HG03175 (cell line): ENCODE measurements around the gene MED25.
"Not testable (repeated sequence)": the region's sequence is repeated elsewhere in the genome, so short reads cannot be mapped to it uniquely, and the experiment has no call there.

ENCODE experiments used
- ATAC-seq: cut with Tn5 transposase; IDR thresholded peaks from one replicate; pipeline ENCODE4 v1.9.1; 2021; ENCODE audit warnings: mild to moderate bottlenecking, moderate library complexity; ENCODE audit not compliant: unreplicated experiment

Gene MED25

DNA sequence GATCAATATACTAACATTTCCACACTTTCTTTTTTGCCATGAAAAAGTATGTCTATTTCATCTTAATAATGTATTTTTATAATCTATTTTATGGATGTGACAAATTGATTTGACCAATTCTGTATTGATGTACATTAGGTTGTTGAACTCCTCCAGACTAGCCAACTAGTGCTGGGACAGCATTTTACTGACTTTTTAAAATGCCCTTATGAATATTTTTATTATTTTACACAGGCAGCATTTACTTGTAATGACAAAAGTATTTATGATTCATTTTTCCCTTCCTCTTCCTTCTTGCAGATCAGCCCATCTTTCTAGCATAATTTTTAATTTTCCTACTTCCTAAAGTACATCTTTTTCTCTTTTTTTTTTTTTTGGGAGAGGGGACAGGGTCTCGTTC lies 4.1 kb upstream of the MED25 start:
- no peak for ATAC-seq

DNA sequence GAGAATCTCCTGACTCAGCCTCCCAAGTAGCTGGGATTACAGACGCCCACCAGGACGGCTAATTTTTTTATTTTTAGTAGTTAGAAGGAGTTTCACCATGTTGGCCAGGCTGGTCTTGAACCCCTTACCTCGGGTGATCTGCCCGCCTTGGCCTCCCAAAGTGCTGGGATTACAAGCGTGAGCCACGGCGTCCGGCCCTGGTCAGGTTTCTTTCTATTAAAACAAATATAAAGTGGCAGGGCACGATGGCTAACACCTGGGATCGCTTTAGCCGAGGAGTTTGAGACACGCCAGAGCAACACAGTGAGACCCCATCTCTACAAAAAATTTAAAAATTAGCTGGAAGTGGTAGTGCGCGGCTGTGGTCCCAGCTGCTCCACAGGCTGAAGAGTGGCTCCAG lies 1.5 kb upstream of the MED25 start:
- ATAC-seq: no peak

DNA sequence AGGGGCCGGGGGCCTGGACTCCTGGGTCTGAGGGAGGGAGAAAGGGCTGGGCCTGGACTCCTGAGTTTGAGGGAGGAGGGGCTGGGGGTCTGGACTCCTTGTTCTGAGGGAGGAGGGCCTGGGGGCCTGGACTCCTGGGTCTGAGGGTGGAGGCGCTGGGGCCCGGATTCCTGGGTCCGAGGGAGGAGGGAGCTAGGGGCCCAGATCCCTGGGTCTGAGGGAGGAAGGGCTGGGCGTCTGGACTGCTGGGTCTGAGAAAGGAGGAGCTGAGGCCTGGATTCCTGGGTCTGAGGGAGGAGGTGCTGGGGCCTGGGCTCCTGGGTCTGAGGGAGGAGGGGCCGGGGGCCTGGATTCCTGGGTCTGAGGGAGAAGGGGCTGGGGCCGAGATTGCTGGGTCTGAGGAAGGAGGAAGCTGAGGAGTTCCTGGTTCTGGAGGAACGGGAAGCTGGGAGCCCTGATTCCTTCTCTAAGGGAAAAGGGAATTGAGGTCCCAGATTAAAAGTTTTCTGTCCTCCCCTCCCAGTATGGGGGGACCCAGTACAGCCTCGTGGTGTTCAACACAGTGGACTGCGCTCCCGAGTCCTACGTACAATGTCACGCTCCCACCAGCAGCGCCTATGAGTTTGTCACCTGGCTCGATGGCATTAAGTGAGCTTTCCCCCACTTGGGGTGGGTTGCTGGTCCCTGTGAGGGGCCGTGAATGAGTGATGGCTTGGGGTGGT lies 721 bp downstream of the MED25 start:
- ATAC-seq: no peak

DNA sequence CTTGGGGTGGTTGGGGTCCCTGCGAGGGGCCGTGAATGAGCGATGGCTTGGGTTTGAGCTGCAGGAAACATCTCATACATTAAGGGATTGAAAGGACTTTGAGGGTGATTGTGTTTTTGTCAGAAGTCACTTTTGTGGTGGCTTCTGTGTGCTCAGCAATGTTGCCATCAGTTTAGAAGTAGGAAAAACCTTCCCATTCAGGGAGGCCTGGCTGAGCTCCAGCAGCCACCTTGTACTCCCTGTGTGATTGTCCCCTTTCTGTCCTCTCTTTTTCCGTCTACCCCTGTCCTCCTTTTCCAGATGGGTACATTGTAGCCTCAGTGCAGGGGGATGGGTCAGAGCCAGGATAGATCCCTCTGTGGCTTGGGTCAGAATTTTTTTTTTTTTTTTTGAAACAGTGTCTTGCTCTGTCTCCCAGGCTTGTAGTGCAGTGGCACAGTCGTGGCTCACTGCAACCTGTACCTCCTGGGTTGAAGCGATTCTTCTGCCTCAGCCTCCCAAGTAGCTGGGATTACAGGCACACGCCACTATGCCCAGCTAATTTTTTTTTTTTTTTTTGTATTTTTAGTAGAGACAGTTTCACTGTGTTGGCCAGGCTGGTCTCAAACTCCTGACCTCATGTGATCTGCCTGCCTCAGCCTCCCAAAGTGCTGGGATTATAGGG lies 1.5 kb downstream of the MED25 start:
- ATAC-seq: not testable (repeated sequence)

DNA sequence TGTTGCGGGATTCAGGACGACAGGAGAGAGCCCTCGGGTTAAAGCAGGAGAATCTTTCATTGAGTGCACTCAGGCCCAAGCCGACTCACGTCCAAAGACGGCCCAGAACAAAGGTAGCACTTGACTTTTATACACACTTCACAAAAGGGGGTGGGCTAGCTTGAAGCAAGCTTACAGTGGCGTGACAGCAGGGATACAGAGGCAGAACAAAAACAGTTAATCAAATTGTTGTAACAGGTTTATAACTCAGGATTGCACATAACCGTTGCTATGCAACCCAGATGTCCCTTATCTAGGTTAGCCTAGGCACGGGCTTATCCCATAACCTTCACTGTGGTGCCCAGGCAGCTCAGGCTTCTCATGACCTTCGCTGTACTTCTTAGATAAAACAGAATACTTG lies 2.0 kb downstream of the MED25 start:
- ATAC-seq: no peak

DNA sequence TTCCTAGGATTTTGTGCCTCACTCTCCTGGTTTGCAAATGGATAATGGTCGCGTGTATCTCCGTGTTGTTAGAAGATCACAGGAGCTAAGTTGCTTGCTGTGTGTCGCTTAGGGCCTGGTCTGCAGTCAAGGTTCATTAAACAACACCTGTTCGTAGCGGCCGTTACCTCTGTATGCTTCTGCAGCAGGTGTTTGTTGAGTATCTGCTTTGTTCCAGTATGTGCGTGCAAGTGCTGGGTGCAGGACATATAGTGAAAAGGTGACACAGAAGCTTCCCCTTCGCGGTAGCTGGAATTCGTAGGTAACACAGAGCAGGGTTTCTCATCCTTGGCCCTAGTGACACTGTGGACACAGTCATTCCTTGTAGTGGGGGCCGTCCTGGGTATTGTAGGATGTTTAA lies 5.4 kb downstream of the MED25 start:
- no peak for ATAC-seq

DNA sequence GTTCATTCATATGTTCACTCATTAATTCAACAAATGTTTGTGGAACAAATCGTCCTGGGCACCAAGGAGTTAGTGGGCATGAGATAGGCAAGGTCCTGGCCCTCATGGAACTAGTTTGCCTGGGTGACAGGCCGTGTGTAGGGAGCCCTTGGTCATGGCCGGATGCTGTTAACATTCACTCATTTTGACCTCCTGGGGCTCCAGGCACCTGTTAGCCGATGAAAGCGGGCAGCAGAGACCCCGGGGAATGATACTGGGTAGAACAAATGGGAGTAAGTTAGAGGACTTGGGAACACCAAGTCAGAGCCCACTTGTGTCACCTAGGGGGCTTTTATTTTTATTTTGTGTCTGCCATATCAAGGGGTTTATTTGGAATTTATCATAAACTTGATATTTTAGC lies 6.6 kb downstream of the MED25 start:
- ATAC-seq: no peak

DNA sequence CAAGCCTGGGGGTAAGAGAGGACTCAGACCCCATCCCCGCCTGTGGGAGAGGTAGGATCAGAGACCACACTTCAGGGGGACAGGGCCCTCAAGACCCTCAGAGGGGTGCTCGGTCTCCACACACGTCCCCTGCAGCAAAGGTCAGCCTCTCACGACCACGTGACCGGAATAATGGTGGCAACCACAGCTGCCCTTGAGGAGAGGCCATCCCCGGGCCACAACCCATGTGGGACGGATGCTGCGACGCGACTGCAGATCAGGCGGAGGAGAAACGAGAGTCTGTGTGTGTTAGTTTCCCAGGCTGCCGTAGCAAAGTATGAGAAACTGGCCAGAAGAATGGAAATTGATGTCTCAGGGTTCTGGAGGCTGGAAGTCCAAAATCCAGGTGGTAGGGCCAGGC lies 8.9 kb downstream of the MED25 start:
- ATAC-seq: no peak

DNA sequence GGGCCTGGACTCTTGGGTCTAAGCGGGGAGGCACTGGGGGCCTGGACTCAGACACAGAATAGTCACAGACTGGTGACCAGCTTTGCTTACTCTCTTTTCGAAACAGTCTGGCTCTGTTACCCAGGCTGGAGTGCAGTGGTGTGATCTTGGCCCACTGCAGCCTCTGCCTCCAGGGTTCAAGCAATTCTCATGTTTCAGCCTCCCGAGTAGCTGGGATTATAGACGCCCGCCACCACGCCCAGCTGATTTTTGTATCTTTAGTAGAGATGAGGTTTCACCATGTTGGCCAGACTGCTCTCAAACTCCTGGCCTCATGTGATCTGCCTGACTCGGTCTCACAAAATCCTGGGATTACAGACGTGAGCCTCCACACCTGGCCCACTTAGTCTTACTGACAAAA lies 11.1 kb downstream of the MED25 start:
- ATAC-seq: no peak

DNA sequence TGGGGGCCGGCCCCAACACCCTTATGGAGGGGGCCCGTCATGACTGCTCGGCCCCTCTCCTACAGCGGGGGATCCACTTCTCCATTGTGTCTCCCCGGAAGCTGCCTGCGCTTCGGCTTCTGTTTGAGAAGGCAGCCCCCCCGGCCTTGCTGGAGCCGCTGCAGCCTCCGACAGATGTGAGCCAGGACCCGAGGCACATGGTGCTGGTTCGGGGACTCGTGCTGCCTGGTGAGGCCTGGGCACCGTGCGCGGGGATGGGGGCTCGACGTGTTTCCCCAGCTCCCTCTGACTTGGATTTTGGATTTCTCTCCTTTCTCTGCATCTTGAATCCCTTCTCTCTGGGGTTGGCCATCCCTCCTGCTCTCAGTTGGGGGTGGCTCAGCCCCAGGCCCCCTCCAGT lies 11.6 kb downstream of the MED25 start:
- ATAC-seq: no peak

DNA sequence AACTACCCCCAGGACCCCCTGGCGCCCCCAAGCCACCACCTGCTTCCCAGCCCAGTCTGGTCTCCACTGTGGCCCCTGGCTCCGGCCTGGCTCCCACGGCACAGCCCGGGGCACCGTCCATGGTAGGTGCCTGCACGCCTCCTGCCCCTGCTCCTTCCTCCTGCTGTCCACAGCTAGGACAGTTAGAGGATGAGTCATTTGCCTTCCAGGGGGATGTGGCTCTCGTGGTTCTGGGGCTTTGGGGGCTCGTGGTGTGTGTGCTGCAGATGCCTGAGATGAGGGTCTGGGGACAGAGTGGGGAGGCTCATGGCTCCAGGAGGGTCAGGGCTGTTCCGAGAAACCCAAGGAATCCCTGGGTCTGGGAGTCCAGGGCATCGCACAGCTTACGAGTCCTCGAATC lies 12.7 kb downstream of the MED25 start:
- ATAC-seq: no peak

DNA sequence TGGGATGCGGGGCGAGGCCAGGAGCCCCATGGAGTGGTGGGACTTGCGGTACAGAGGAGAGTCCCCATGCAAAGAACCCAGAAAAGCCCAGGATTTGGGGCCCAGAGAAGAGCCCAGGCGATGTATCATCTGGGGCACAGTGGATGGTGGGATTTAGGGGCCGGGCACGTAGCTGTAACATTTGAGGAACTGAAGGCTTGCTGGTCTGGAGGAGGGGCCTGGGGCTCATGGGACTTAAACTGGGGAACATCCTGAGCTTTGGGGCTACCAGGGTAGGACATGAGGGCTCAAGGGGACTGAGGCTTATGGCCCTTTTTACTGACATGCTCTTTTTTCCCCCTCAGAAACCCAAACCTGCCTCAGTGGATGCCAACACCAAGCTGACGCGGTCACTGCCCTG lies 13.5 kb downstream of the MED25 start:
- no peak for ATAC-seq

DNA sequence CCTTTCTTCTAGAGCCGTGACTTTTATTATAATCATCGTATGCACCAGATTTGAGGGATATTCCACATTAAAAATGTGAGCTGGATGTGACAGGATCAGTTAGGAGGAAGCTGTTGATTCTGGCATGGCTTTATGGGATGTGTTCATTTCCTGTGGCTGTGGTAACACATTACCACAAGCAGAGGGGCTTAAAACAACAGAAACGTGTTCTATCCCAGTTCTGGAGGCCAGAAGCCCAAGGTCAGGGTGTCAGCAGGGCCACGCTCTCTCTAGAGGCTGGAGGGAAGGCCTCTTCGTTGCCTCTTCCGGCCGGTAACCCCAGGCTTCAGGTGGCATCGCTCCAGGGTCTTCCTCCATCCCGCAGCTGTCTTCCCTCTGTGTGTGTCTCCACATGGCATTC lies 14.5 kb downstream of the MED25 start:
- no peak for ATAC-seq

DNA sequence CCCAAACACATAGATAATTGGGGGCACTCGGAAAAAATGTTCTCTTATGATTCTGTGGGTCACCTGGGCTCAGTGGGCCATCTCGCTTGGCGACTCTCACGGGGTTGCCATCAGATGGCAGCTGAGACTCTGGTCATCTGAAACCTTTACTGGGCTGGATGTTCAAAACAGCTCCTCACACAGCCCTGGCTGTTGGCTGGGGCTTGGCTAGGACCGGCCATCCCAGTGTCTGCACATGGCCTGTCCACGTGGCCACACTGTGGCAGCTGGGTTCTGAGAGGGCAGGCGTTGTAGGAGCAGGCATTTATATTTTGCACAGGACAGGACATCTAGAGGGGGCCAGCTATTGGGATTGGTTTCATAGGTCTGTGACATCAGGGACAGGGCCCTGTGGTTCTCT lies 15.5 kb downstream of the MED25 start:
- no peak for ATAC-seq

DNA sequence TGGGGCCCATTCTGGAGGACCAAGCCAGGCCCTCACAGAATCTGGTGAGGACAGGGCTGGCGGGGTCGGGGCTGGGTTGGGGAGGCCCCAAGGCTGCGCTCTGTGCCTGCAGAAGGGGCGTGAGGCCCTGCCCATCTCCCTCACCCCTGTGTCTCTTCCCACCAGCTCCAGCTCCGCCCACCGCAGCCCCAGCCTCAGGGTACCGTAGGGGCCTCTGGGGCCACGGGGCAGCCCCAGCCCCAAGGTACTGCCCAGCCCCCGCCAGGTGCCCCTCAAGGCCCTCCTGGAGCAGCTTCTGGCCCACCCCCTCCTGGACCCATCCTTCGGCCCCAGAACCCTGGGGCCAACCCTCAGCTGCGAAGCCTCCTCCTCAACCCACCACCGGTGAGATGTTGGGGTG lies 17.5 kb downstream of the MED25 start:
- ATAC-seq: no peak

DNA sequence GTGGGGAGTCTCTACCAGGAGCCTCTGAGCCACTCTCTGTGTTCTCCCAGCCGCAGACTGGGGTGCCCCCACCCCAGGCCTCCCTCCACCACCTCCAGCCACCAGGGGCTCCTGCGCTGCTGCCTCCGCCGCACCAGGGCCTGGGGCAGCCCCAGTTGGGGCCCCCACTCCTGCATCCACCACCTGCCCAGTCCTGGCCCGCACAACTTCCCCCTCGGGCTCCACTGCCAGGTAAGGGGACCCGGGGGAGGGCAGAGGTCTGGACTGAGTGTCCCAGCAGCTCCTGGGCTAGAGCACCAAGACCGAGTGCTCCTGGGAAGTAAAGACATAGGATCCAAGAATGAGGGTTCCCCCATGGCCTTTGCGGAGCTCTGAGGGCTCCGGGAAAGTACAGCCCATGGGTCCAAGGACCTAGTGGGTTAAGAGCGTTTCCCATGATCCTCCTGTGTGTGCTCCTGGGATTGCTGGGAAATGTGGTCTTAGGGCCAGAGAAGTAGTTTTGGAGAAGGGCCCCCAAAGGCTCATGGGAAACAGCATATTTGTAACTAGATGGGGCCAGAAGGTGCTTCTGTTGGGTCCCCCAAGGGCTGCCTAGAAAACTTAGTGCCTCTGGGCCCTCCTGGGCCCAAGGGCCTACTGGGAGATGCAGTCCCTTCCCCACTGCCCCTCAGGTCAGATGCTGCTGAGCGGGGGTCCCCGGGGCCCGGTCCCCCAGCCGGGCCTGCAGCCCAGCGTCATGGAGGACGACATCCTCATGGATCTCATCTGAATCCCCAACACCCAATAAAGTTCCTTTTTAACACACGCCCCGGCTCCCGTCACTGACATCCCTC lies 18.3 kb downstream of the MED25 start:
- no peak for ATAC-seq

DNA sequence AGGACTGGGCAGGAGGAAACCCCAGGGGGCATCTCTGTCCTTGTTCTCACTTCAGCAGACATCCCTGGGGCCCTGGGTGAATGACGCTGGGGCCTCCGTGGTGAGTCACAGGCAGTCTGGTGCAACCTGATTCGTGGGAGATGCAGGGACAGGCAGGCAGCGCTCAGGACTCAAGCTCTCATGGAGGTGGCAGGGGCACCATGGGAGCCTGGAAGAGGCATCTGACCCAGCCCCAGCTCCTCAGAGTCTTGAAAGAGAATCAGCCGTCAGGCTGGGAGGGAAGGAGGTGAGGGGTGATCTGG lies 18.9 kb downstream of the MED25 start:
- no peak for ATAC-seq

DNA sequence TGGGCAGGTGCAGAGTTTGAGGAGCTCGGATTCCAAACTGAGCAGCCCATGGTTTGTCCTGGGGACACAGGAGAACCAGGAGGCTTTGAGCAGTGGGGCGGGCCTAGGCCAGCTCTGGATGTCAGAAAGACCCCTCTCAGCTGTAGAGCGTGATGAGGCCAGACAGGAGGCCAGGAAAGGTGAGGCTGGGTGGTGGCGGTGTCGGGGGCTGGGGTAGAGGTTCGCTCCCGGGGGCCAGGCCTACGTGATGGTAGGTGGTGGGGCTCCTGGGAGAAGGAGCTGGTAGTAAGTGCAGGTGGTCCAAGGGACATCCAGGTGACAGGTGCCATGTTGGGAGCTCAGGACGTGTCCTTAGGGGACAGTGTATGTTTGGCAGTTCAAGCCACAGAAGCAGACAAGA lies 19.3 kb downstream of the MED25 start:
- no peak for ATAC-seq

DNA sequence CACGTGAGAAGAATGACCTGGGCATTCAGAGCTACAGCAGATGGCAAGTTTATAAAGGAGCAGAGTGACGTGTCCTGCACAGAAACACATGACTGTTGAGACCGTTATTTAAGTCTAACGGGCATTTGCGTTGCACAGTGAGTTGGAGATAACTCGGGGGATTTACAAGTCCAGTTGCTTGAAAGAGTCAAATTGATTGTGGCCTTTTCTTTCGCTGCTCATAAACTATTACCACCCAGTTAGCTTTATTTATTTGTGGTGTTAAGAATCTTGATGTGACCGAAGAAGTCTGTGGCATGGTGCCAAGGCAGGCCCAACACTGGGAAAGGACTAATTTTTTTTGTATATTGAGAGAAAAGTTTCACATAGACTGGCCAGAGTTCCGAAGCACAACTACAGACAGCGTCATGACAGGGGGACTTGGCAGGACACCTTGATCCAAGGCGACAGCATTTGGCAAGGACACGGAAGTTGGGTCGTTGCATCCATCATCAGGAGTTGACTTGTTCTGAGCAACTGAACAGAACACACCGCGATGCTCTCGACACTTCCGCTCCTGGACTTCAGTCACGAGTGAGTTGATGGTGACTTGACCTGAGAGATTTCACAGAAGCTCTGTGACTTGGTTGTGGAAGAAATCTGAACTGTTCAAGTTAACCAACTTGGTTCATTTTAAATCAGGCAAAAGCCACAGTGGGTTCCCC lies 20.9 kb downstream of the MED25 start:
- no peak for ATAC-seq

DNA sequence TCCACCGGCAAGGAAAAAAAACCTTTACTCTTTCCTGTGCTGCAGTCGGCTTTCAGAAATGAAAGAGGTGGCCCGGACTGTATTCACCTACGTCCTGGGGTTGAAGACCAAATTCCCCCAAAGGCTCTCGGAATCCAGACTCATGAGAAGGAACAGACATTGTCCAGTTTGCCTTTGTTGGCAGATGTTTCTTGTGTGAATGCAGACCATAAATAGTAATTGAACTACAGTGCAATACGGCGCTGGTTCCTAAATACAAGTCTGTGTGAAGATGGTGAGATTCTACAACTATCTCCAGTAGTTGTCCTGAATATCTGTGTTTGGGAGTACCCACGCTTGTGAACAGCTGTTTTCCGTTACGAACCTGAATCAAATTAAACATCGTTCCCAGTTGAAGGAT lies 21.6 kb downstream of the MED25 start:
- no peak for ATAC-seq

DNA sequence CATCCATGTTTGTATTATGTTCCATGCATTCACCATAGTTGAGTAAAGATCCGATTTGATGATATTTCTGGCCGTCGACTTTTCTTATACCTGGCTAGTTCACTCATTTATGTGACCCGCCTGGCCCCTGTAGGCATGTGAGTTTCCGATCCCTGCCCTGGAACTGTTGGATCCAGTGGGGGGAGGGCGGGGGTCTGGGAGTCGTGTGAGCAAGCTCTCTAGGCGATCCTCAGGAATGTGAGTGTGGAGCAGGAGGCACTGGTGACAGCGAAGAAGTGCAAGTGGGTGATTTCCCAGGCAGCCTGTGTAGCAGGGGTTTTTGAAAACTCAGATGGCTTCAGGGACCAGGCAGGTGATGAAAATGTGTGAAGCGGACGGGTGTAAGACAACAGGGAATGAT lies 22.2 kb downstream of the MED25 start:
- ATAC-seq: no peak
